K562 (cell line): Measurements from ENCODE around the gene LRRC4C. TPM values are rescaled to one million over a fixed set of nuclear protein-coding genes. Genes with fewer than 3 reads are reported as not detected.

Experiments
- FOXP4 ChIP-seq: sonication (generic); formaldehyde crosslinking; IDR thresholded peaks from 2 replicates; pipeline ENCODE4 v1.8.0; 2022; ENCODE audit warnings: mild to moderate bottlenecking, missing genetic modification reagents, borderline replicate concordance
- HOXB6 ChIP-seq: fragments of 250-450 bp; sonication (Bioruptor Pico); IDR thresholded peaks from 2 replicates; pipeline ENCODE4 v1.5.1; 2022; ENCODE audit warnings: mild to moderate bottlenecking, borderline replicate concordance
- JUNB ChIP-seq: fragments of 450-650 bp; formaldehyde crosslinking; conservative IDR thresholded peaks from 2 replicates; pipeline ENCODE4 v1.4.0; 2020; ENCODE audit warnings: mild to moderate bottlenecking
- MGA ChIP-seq: fragments of 450-650 bp; IDR thresholded peaks from 2 replicates; pipeline ENCODE4 v1.6.1; 2016; ENCODE audit warnings: mild to moderate bottlenecking, moderate library complexity
- PCBP1 ChIP-seq: fragments of 200-400 bp; formaldehyde crosslinking; IDR thresholded peaks from 2 replicates; pipeline ENCODE4 v1.6.1; 2018; ENCODE audit warnings: mild to moderate bottlenecking, low read depth, low read length; ENCODE audit not compliant: poor library complexity, severe bottlenecking
- POLR2H ChIP-seq: IDR thresholded peaks from 2 replicates; pipeline ENCODE4 v1.6.1; 2016; ENCODE audit warnings: missing genetic modification characterization, low read depth, mild to moderate bottlenecking, control low read depth, missing compliant biosample characterization, moderate library complexity
- polyA plus RNA-seq, 8 experiments: library from polyadenylated mRNA; depleted of rRNA in 4 of 8; stranded (reverse) in 5 of 8; unstranded in 3 of 8; fragments of >200 nt; fragmentation: Nextera tagmentation in 2 of 8; fragmentation: Illumina TruSeq in 1 of 8; extraction: Ambion mirVana in 2 of 8; extraction: Trizol in 1 of 8; gene quantifications; 2 replicates each; pipeline versions ENCODE4 v1.2.1 to v1.2.3, GENCODE V29; 2011 to 2014; ENCODE audit warnings: inconsistent platforms in 1 of 8, missing spikeins in 1 of 8
- total RNA-seq, 7 experiments: library from RNA; depleted of rRNA in 6 of 7; stranded (reverse); fragments of >200 nt in 6 of 7; fragmentation: Illumina TruSeq in 2 of 7; extraction: Trizol in 2 of 7; gene quantifications; 2 replicates each; pipeline versions ENCODE4 v1.2.1 to v1.2.3, GENCODE V29; 2011 to 2021; ENCODE audit warnings: low replicate concordance in 1 of 7

The LRRC4C gene
- total and polyA plus RNA-seq, 9 of the 15 experiments (the other 6 are each of a cell fraction or from before 2014, with no cell fraction given) = not detected

- TF ChIP-seq POLR2H (tag) (no peak), JUNB (CRISPR knock-in tag) (no peak), FOXP4 (no peak), HOXB6 (CRISPR knock-in tag) (no peak), PCBP1 (no peak), MGA (no peak)
- TF ChIP-seq, all 486 proteins: peak for 0
These were observed 8.4 kb downstream of the LRRC4C start (continued) for GRCh38 chr11:41451011-41451410.
